Neural progenitor cell (in vitro differentiated cells): ENCODE results near the gene RADIL.

Experiments
- EZH2phosphoT487 ChIP-seq: fragments of 200-600 bp; sonication (generic); IDR thresholded peaks from 2 replicates; pipeline ENCODE4 v1.6.1; 2017; ENCODE audit warnings: antibody characterized with exemption
- TF ChIP-seq, protein P1 (sequence below): fragments of 200-600 bp; sonication (generic); IDR thresholded peaks from 2 replicates; pipeline ENCODE4 v1.5.1; 2017; ENCODE audit warnings: antibody characterized with exemption, mild to moderate bottlenecking

DNA sequence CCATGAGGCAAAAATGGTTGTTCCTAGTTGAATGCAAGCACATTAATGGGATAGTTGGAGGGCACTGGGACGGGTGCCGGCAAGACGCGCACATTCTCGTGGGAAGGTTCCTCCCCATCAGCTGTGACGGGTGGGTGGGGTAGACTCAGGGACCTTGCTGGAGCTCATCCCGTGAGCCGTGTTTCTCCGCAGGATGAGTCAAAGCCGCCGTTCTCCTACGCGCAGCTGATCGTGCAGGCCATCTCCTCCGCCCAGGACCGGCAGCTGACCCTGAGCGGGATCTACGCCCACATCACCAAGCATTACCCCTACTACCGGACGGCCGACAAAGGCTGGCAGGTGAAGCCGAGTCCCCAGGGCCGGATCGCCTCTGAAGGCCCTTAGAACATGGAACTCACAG lies 128.5 kb downstream of the RADIL start:
- TF ChIP-seq, protein P1, sequence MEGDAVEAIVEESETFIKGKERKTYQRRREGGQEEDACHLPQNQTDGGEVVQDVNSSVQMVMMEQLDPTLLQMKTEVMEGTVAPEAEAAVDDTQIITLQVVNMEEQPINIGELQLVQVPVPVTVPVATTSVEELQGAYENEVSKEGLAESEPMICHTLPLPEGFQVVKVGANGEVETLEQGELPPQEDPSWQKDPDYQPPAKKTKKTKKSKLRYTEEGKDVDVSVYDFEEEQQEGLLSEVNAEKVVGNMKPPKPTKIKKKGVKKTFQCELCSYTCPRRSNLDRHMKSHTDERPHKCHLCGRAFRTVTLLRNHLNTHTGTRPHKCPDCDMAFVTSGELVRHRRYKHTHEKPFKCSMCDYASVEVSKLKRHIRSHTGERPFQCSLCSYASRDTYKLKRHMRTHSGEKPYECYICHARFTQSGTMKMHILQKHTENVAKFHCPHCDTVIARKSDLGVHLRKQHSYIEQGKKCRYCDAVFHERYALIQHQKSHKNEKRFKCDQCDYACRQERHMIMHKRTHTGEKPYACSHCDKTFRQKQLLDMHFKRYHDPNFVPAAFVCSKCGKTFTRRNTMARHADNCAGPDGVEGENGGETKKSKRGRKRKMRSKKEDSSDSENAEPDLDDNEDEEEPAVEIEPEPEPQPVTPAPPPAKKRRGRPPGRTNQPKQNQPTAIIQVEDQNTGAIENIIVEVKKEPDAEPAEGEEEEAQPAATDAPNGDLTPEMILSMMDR, result no peak
- no peak for TF ChIP-seq EZH2phosphoT487
